Measurements from ENCODE around the gene SKIDA1. TPM values are rescaled to one million over a fixed set of nuclear protein-coding genes. Genes with fewer than 3 reads are reported as not detected.

Gene SKIDA1
- total RNA-seq, 1 experiment from 2014 or later = 6.3 TPM

GRCh38 chr10:21515361-21516241 lies 9.9 kb downstream of the SKIDA1 start:
- CTCF ChIA-PET = interaction anchor here (0.7 to 3.6 kb wide), 6 partner anchors 8 to 438 kb away, joined by 3 to 25 read pairs (median 6); partner anchors contain the start of gene SKIDA1
- peak overlapping the region; percentile 80 for H3K27ac Mint-ChIP-seq (ENCODE audit: unreplicated experiment)
- no TSS peak for BruUV-seq (replicated peaks)

GRCh38 chr10:21514818-21515351 lies 10.6 kb downstream of the SKIDA1 start:
- DNase-seq = no peak
- ChIA-PET POLR2A (interaction anchor here (0.6 to 2.4 kb wide), 4 partner anchors 11 to 1611 kb away, joined by 4 to 22 read pairs (median 16); partner anchors contain the start of gene SKIDA1), CTCF (interaction anchor here (0.7 to 3.6 kb wide), 3 partner anchors 18 to 417 kb away, joined by 6 to 25 read pairs (median 7); no protein-coding TSS in a partner anchor)
- no TSS peak for BruUV-seq (replicated peaks)
- Histone ChIP-seq H3K4me3 (ENCODE audit: low read depth, low read length) (no peak overlapping the region), H3K27me3 (replicated peaks; ENCODE audit: control insufficient read depth, insufficient read depth, low read length) (no peaks in the 10 kb centered on the region), H3K4me1 (peaks cover 59% of the 10 kb centered on the region), H3K36me3 (ENCODE audit: control insufficient read depth, insufficient read depth, low read length) (no peaks in the 10 kb centered on the region), H3K9me3 (no peaks in the 10 kb centered on the region)
- no peak for TF ChIP-seq CTCF (IDR thresholded peaks at IDR 0.05; ENCODE audit: insufficient read depth in 1 of 2, low read depth in 1 of 2, low read length in 1 of 2, severe bottlenecking in 1 of 2, unreplicated experiment in 1 of 2)
- Mint-ChIP-seq H3K27ac (ENCODE audit: unreplicated experiment) (no peak overlapping the region), H3K36me3 (ENCODE audit: insufficient read depth, unreplicated experiment) (peaks cover 5% of the 10 kb centered on the region), H3K9me3 (ENCODE audit: unreplicated experiment) (no peaks in the 10 kb centered on the region), H3K27me3 (ENCODE audit: insufficient read depth, unreplicated experiment) (no peaks in the 10 kb centered on the region), H3K4me1 (ENCODE audit: low read depth, unreplicated experiment) (peaks cover 66% of the 10 kb centered on the region), H3K4me3 (ENCODE audit: unreplicated experiment) (peak overlapping the region; percentile 92)
- intact Hi-C loops (cut with micrococcal nuclease; ENCODE audit: unreplicated experiment) = loop anchor here (5.0 kb wide), 1 partner anchor 437 kb away; no protein-coding TSS in a partner anchor

More at GRCh38 chr10:21515361-21516241, 9.9 kb downstream of the SKIDA1 start:
- Mint-ChIP-seq H3K9me3 (ENCODE audit: unreplicated experiment) (no peaks in the 10 kb centered on the region), H3K4me3 (ENCODE audit: unreplicated experiment) (peak overlapping the region; percentile 92), H3K27me3 (ENCODE audit: insufficient read depth, unreplicated experiment) (no peaks in the 10 kb centered on the region), H3K4me1 (ENCODE audit: low read depth, unreplicated experiment) (peaks cover 65% of the 10 kb centered on the region), H3K36me3 (ENCODE audit: insufficient read depth, unreplicated experiment) (peaks cover 5% of the 10 kb centered on the region)
- DNase-seq = no peak
- Histone ChIP-seq H3K9me3 (no peaks in the 10 kb centered on the region), H3K36me3 (ENCODE audit: control insufficient read depth, insufficient read depth, low read length) (no peaks in the 10 kb centered on the region), H3K4me3 (ENCODE audit: low read depth, low read length) (peak overlapping the region; percentile 71), H3K4me1 (peaks cover 56% of the 10 kb centered on the region), H3K27me3 (replicated peaks; ENCODE audit: control insufficient read depth, insufficient read depth, low read length) (no peaks in the 10 kb centered on the region)
- no peak for TF ChIP-seq CTCF (IDR thresholded peaks at IDR 0.05; ENCODE audit: insufficient read depth in 1 of 2, low read depth in 1 of 2, low read length in 1 of 2, severe bottlenecking in 1 of 2, unreplicated experiment in 1 of 2)
- POLR2A ChIA-PET = interaction anchor here (0.5 to 2.4 kb wide), 6 partner anchors 10 to 354 kb away, joined by 3 to 22 read pairs (median 8); partner anchors contain the start of gene SKIDA1
- intact Hi-C loops (cut with micrococcal nuclease; ENCODE audit: unreplicated experiment) = loop anchor here (5.0 kb wide), 1 partner anchor 437 kb away; no protein-coding TSS in a partner anchor

- BruUV-seq (replicated peaks) = no TSS peak
- peak overlapping the region; percentile 92 for H3K4me3 Mint-ChIP-seq (ENCODE audit: unreplicated experiment)
- H3K9me3 ChIP-seq = no peaks in the 10 kb centered on the region
- no peak overlapping the region for H3K4me3 ChIP-seq (ENCODE audit: low read depth, low read length)
- H3K9me3 Mint-ChIP-seq (ENCODE audit: unreplicated experiment) = no peaks in the 10 kb centered on the region
- DNase-seq = no peak
- peaks cover 65% of the 10 kb centered on the region for H3K4me1 Mint-ChIP-seq (ENCODE audit: low read depth, unreplicated experiment)
- TF ChIP-seq CTCF (IDR thresholded peaks at IDR 0.05; ENCODE audit: insufficient read depth in 1 of 2, low read depth in 1 of 2, low read length in 1 of 2, severe bottlenecking in 1 of 2, unreplicated experiment in 1 of 2) = no peak
- no peak overlapping the region for H3K27ac Mint-ChIP-seq (ENCODE audit: unreplicated experiment)
- H3K36me3 Mint-ChIP-seq (ENCODE audit: insufficient read depth, unreplicated experiment) = peaks cover 5% of the 10 kb centered on the region
- intact Hi-C loops (cut with micrococcal nuclease; ENCODE audit: unreplicated experiment) = no loop called here
- ChIA-PET CTCF (interaction anchor here (0.7 to 3.6 kb wide), 3 partner anchors 18 to 417 kb away, joined by 6 to 25 read pairs (median 7); no protein-coding TSS in a partner anchor), POLR2A (interaction anchor here (0.6 to 0.7 kb wide), 2 partner anchors 29 to 1611 kb away, joined by 4 to 12 read pairs; no protein-coding TSS in a partner anchor)
- H3K27me3 Mint-ChIP-seq (ENCODE audit: insufficient read depth, unreplicated experiment) = no peaks in the 10 kb centered on the region
- no peaks in the 10 kb centered on the region for H3K27me3 ChIP-seq (replicated peaks; ENCODE audit: control insufficient read depth, insufficient read depth, low read length)
- H3K36me3 ChIP-seq (ENCODE audit: control insufficient read depth, insufficient read depth, low read length) = no peaks in the 10 kb centered on the region
- peaks cover 56% of the 10 kb centered on the region for H3K4me1 ChIP-seq
These were observed 11.2 kb downstream of the SKIDA1 start for GRCh38 chr10:21514129-21514817.

Measured in Caco-2 (cell line).